Coronary artery (tissue), 2 donors: ENCODE results near the gene FAM111B.

Experiments
- DNase-seq: peaks from one replicate; pipeline ENCODE4 v3.0.0-alpha.2; 2017; ENCODE audit warnings: low spot score
- H3K27ac ChIP-seq, 2 donors: fragments of 200-600 bp; sonication (generic); one replicate each; pipeline ENCODE4 v1.5.1; 2016 to 2019
- H3K4me3 ChIP-seq: fragments of 200-600 bp; sonication (generic); 2 replicates; pipeline ENCODE4 v1.5.1; 2016; ENCODE audit warnings: mild to moderate bottlenecking, moderate library complexity
- CTCF ChIP-seq: fragments of 200-600 bp; sonication (generic); IDR thresholded peaks from one replicate; pipeline ENCODE4 v1.5.1; 2019; ENCODE audit warnings: antibody characterized with exemption

Gene FAM111B

GRCh38 chr11:59173080-59173963 lies 66.3 kb downstream of the FAM111B start:
- DNase-seq, result no peak
- TF ChIP-seq CTCF, result no peak
- peak overlapping the region; percentile 80 for H3K4me3 ChIP-seq
- H3K27ac ChIP-seq, result peak overlapping the region in 1 of 2 donors; percentile 63

- H3K4me3 ChIP-seq, result peak overlapping the region; percentile 80
These were observed 67.1 kb downstream of the FAM111B start for GRCh38 chr11:59173964-59174663.

GRCh38 chr11:59174664-59175033 lies 67.6 kb downstream of the FAM111B start:
- Histone ChIP-seq H3K4me3 (no peak overlapping the region), H3K27ac (peak overlapping the region in 1 of 2 donors; percentile 38)
- DNase-seq, result no peak
- TF ChIP-seq CTCF, result no peak

More at GRCh38 chr11:59173964-59174663, 67.1 kb downstream of the FAM111B start:
- no peak for DNase-seq
- peak overlapping the region in 1 of 2 donors; percentile 63 for H3K27ac ChIP-seq
- TF ChIP-seq CTCF, result no peak

GRCh38 chr11:59175091-59175501 lies 68.1 kb downstream of the FAM111B start:
- H3K27ac ChIP-seq, result peak overlapping the region in 1 of 2 donors; percentile 38
- H3K4me3 ChIP-seq, result no peak overlapping the region

GRCh38 chr11:59176330-59176729 lies 69.3 kb downstream of the FAM111B start:
- no peak overlapping the region for H3K4me3 ChIP-seq

More at GRCh38 chr11:59175091-59175501, 68.1 kb downstream of the FAM111B start:
- DNase-seq, result no peak
- no peak for TF ChIP-seq CTCF

More at GRCh38 chr11:59176330-59176729, 69.3 kb downstream of the FAM111B start:
- DNase-seq, result no peak
- H3K27ac ChIP-seq, result no peak overlapping the region
- TF ChIP-seq CTCF, result no peak
